Heart right ventricle (tissue), 16 donors: ENCODE results near the gene LRRC32. TPM values are rescaled to one million over a fixed set of nuclear protein-coding genes. Genes with fewer than 3 reads are reported as not detected.

ENCODE experiments used
- ATAC-seq, 8 donors: fragments of 200-7000 bp; cut with Tn5 transposase; one replicate each; pipeline ENCODE4 v1.9.1; 2020; ENCODE audit warnings: mild to moderate bottlenecking in 8 of 8, moderate library complexity in 8 of 8, moderate number of reproducible peaks in 1 of 8
- DNase-seq, 2 donors: peaks; one replicate each; pipeline ENCODE4 v3.0.0-alpha.2; 2020
- H3K27ac ChIP-seq, 10 donors: fragments of 200-600 bp; sonication (generic) in 2 of 10; one replicate each; pipeline versions ENCODE4 v1.5.0 to v1.8.0; 2020 to 2022; ENCODE audit warnings: mild to moderate bottlenecking in 3 of 10
- H3K27me3 ChIP-seq, 7 donors: fragments of 200-600 bp; one replicate each; pipeline ENCODE4 v1.8.0; 2021 to 2022; ENCODE audit warnings: mild to moderate bottlenecking in 2 of 7
- H3K36me3 ChIP-seq, 9 donors: fragments of 200-600 bp; sonication (generic) in 1 of 9; one replicate each; pipeline versions ENCODE4 v1.5.0 to v1.8.0; 2020 to 2022; ENCODE audit warnings: mild to moderate bottlenecking in 2 of 9
- H3K4me1 ChIP-seq, 9 donors: fragments of 200-600 bp; sonication (generic) in 1 of 9; one replicate each; pipeline versions ENCODE4 v1.5.0 to v1.8.0; 2020 to 2022; ENCODE audit warnings: mild to moderate bottlenecking in 4 of 9
- H3K4me3 ChIP-seq, 10 donors: fragments of 200-600 bp; sonication (generic) in 2 of 10; one replicate each; pipeline versions ENCODE4 v1.5.0 to v1.8.0; 2020 to 2022; ENCODE audit warnings: mild to moderate bottlenecking in 7 of 10, moderate library complexity in 2 of 10
- H3K9me3 ChIP-seq, 11 donors: fragments of 200-600 bp in 10 of 11; sonication (generic) in 2 of 11; one replicate each; pipeline versions ENCODE4 v1.5.0 to v1.8.0; 2013 to 2022; ENCODE audit warnings: mild to moderate bottlenecking in 2 of 11, control low read depth in 1 of 11, moderate library complexity in 1 of 11
- WGBS, 2 donors: extraction: QIAGEN DNeasy Blood & Tissue Kit; methylation state at CpG; one replicate each; pipeline ENCODE4 v1.1.7; 2013; ENCODE audit warnings: inconsistent platforms in 1 of 2; 5-methylcytosine and 5-hydroxymethylcytosine counted together
- intact Hi-C, 10 donors: fragments of 100-400 bp; cut with DNase I; formaldehyde crosslinking; loops; one replicate each; pipeline versions ENCODE4 v1.11.1 to v1.14.2; 2022
- polyA plus RNA-seq, 2 donors: library from polyadenylated mRNA; stranded (reverse); fragments of 200-250 nt; gene quantifications; one replicate each; pipeline ENCODE4 v1.2.3, GENCODE V29; 2013
- total RNA-seq, 10 donors: library from RNA; stranded (reverse); fragmentation: NEBNext Ultra II Directional in 3 of 10; extraction: Animal tissue kit (Norgen Biotek cat#: 25700) in 3 of 10; gene quantifications; one replicate each; pipeline versions ENCODE4 v1.2.1 to v1.2.4, GENCODE V29; 2021 to 2023
- TF ChIP-seq, protein P1 (sequence below), 9 donors: fragments of 200-600 bp; sonication (generic) in 2 of 9; IDR thresholded peaks; one replicate each; pipeline versions ENCODE4 v1.5.0 to v1.8.0; 2021 to 2022; ENCODE audit warnings: antibody characterized with exemption in 9 of 9, mild to moderate bottlenecking in 5 of 9, moderate library complexity in 1 of 9
- donor health status: Arrhythmogenic right ventricular cardiomyopathy.
- donor health status: ischemic (EF 13 %, LVEDD 7.1; RV severe dilation, severe dysfunction).
- donor health status: healthy with polysubstance abuse.
- donor health status: DM: no; HTN: yes; CAD: no.
- donor health status: DM: no; HTN: no; CAD: no.
- donor health status: ischemic (EF 25% LVEDD 6.9; RV normal size, moderate dysfunction).
- donor health status: ischemic (EF 25% LVEDD 5.7; RV mildly dilated, moderate dysfunction).
- donor health status: healthy.
- donor health status: DM: yes; HTN: yes; CAD: no.
- donor health status: Ischemic cardiomyopathy.
- donor health status: ischemic (EF 35%, LVEDD 5.7; RV mildly dilated, moderate dysfunction).
- donor health status: nonischemic (EF 11% LVEDD 7.7; RV severe dilation, severe dysfunction).
- donor health status: DM: yes; HTN: yes; CAD: no.
- donor health status: PGD.
- donor health status: ischemic (EF 29% LVEDD 5.4; RV normal size, mild dysfunction).
- donor health status: nonischemic (EF 23%, LVEDD 6.1; RV moderate dilation, normal function).

LRRC32 gene
- total and polyA plus RNA-seq, 12 donors = 16.7 to 215 (median 43.7) TPM

- no peak for DNase-seq
- Histone ChIP-seq H3K27ac (no peak overlapping the region), H3K4me1 (peaks cover 17 to 67% (median 25%) of the 10 kb centered on the region in 9 donors), H3K9me3 (peaks cover 0 to 13% (median 6%) of the 10 kb centered on the region in 11 donors), H3K4me3 (no peak overlapping the region), H3K36me3 (no peaks in the 10 kb centered on the region), H3K27me3 (no peaks in the 10 kb centered on the region)
- ATAC-seq = no peak
- TF ChIP-seq, protein P1, sequence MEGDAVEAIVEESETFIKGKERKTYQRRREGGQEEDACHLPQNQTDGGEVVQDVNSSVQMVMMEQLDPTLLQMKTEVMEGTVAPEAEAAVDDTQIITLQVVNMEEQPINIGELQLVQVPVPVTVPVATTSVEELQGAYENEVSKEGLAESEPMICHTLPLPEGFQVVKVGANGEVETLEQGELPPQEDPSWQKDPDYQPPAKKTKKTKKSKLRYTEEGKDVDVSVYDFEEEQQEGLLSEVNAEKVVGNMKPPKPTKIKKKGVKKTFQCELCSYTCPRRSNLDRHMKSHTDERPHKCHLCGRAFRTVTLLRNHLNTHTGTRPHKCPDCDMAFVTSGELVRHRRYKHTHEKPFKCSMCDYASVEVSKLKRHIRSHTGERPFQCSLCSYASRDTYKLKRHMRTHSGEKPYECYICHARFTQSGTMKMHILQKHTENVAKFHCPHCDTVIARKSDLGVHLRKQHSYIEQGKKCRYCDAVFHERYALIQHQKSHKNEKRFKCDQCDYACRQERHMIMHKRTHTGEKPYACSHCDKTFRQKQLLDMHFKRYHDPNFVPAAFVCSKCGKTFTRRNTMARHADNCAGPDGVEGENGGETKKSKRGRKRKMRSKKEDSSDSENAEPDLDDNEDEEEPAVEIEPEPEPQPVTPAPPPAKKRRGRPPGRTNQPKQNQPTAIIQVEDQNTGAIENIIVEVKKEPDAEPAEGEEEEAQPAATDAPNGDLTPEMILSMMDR (IDR thresholded peaks at IDR 0.05) = no peak
- intact Hi-C loops = no loop called here
- 95 to 96% methylated on average over 3 of the region's 3 CpGs for WGBS, 2 donors
Measured at GRCh38 chr11:76626266-76626665, 44.3 kb downstream of the LRRC32 start.

DNA sequence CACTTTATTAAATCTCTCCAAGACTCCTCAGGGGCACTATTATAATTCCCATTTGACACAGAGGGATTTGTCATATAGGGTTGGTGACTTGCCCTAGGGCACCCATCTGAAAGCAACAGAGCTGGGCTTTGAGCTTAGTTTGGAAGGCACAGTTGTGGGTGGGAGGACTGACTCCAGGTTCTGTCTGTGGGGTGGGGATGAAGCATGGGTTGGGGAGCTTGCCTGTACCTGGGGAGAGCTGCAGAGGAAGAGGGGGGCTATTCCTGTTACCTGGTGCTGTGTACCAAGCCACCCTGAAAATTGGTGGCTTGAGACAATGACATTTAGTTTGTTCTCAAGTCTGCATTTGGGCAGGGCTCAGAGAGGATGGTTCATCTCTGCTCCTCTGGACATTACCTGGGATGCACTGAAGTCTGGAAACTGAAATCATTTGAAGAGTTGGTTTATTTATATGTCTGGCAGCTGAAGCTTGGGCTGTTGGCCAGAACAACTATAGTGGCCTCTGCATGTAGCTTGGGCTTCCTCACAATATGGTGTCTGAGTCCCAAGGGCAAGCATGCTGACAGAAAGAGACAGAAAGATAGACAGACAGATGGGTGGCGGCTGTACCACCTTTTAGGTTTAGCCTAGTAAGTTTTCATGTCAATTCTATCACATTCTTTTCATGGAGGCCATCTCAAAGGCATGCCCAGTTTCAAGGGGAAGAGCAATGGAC is 44.9 kb downstream of the LRRC32 start:
- intact Hi-C loops = no loop called here
- no peak for DNase-seq
- WGBS, 2 donors = 98 to 100% methylated on average over 1 of the region's 1 CpG
- peaks cover 14 to 64% (median 19%) of the 10 kb centered on the region in 9 donors for H3K4me1 ChIP-seq
- no peaks in the 10 kb centered on the region for H3K36me3 ChIP-seq
- no peak overlapping the region for H3K27ac ChIP-seq
- H3K9me3 ChIP-seq = peaks cover 0 to 13% (median 6%) of the 10 kb centered on the region in 11 donors
- no peak for ATAC-seq
- H3K4me3 ChIP-seq = no peak overlapping the region
- no peaks in the 10 kb centered on the region for H3K27me3 ChIP-seq
- TF ChIP-seq, protein P1 (IDR thresholded peaks at IDR 0.05) = no peak

DNA sequence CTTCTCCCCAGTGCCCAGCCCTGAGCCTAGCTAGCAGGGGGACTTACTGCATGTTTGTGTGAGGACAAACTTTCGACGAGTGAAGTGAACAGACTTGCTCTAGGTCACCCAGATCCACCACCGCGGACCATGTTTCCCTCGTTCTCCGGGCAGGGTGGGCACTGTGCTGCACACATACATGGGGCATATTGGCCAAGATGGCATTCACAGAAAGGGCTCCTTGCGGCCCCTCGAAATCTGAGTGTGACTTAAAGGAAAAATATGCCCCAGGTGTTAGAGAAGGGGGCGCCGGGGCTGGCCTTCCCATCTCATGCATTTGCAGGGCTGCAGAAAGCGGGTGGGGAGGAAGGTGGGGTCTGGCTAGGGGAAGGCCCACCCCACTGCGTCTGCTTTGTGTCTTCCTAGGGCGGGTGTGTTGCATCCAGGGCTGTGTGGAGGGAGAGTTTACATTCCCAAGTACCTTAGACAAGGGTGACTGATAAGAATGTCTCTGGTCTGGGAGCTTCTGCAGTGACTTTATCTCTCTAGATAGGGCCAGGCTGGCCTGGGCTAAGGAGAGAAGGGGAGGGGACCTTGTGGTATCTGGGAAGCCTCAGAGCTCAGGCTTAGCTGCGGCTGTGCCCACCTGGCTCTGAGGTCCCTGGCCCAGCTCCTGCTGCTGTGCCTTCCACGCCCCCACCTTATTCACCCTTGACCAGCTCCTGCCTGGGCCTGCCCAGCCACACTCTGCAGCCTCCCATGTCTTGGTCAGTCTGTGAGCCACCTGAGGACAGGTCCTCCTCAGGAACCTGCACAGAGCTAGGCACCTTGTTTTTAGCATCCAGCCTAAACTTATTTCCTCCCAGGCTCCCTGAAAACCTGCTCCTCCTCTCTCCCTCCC is 45.8 kb downstream of the LRRC32 start:
- WGBS, 2 donors = 79 to 81% methylated on average over 15 of the region's 15 CpGs
- Histone ChIP-seq H3K27ac (no peak overlapping the region), H3K36me3 (no peaks in the 10 kb centered on the region), H3K4me3 (no peak overlapping the region), H3K9me3 (peaks cover 0 to 13% (median 6%) of the 10 kb centered on the region in 11 donors), H3K27me3 (no peaks in the 10 kb centered on the region), H3K4me1 (peaks cover 6 to 55% (median 12%) of the 10 kb centered on the region in 9 donors)
- DNase-seq (no peak), ATAC-seq (no peak)
- TF ChIP-seq, protein P1 (IDR thresholded peaks at IDR 0.05) = no peak
- intact Hi-C loops = no loop called here

- ATAC-seq (peak in 1 of 8 donors; percentile 16), DNase-seq (no peak)
- Histone ChIP-seq H3K36me3 (no peaks in the 10 kb centered on the region), H3K4me3 (no peak overlapping the region), H3K27ac (no peak overlapping the region), H3K27me3 (no peaks in the 10 kb centered on the region), H3K9me3 (peaks cover 0 to 15% (median 6%) of the 10 kb centered on the region in 11 donors), H3K4me1 (peaks cover 0 to 48% (median 4%) of the 10 kb centered on the region in 9 donors)
- intact Hi-C loops = no loop called here
- 82 to 86% methylated on average over 6 of the region's 6 CpGs for WGBS, 2 donors
- TF ChIP-seq, protein P1 (IDR thresholded peaks at IDR 0.05) = no peak
Measured at GRCh38 chr11:76623884-76624419, 46.6 kb downstream of the LRRC32 start.
